HG02798 (cell line): Measurements from ENCODE around the gene PDCD1.
"Not testable (repeated sequence)": the region's sequence is repeated elsewhere in the genome, so short reads cannot be mapped to it uniquely, and the experiment has no call there.

Source experiments
- ATAC-seq: cut with Tn5 transposase; IDR thresholded peaks from one replicate; pipeline ENCODE4 v1.9.1; 2021; ENCODE audit warnings: mild to moderate bottlenecking; ENCODE audit not compliant: unreplicated experiment, poor library complexity

The PDCD1 gene

DNA sequence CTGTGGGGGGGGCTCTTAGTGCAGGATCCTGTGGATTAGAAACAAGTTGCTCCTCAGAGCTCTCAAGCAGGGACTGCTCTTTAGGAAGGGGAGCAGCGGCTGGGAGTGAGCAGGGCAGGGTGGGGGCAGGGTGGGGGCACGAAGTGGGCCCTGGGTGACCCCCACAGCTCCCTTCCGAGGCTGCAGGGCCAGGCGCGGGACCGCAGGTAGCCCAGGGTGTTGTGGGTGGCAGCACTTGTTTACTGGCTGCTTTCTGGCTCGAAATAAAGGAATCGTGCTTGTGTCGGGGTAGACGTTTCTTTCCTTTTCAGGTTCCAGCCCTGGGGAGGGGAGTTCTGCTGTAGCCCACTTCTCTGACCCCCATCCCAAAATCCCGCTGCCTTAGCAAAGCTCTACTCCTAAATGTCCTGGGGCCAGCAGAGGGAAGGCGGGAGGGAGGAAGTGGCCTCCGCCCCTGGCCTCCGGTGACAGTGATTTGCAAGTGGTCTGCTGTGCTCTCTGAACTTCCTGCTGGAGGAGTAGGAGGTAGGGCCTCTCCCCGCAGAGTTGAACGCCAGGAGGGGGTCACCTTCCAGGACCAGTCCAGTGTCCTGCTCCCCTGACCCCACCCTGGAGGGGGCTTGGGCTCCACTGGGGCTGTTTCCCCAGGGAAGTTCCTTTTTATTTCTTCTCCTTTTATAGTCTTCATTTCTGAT lies 41.4 kb downstream of the PDCD1 start:
- ATAC-seq, result no peak

DNA sequence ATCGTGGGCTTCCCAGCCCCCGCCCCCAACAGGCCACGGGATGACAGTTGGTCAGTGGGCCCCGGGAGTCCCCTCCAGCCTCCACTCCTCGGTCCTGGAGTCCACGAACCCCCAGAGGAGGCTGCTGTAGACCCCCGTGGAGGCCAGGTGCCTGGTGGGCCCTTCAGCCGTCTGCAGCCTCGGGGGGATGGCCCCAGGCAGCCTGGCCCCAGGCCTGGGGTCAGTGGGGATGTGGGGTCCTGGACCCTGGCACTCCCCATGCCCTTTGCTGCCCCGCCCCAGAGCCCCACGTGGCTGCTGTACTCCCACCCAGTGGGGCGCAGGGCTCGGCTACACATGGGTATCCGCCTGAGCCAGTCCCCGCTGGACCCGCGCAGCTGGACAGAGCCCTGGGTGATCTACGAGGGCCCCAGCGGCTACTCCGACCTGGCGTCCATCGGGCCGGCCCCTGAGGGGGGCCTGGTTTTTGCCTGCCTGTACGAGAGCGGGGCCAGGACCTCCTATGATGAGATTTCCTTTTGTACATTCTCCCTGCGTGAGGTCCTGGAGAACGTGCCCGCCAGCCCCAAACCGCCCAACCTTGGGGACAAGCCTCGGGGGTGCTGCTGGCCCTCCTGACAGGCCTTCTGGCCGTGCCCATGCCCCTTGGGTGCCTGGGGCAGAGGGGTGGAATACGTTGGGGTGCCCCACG lies 42.1 kb downstream of the PDCD1 start:
- ATAC-seq, result no peak

DNA sequence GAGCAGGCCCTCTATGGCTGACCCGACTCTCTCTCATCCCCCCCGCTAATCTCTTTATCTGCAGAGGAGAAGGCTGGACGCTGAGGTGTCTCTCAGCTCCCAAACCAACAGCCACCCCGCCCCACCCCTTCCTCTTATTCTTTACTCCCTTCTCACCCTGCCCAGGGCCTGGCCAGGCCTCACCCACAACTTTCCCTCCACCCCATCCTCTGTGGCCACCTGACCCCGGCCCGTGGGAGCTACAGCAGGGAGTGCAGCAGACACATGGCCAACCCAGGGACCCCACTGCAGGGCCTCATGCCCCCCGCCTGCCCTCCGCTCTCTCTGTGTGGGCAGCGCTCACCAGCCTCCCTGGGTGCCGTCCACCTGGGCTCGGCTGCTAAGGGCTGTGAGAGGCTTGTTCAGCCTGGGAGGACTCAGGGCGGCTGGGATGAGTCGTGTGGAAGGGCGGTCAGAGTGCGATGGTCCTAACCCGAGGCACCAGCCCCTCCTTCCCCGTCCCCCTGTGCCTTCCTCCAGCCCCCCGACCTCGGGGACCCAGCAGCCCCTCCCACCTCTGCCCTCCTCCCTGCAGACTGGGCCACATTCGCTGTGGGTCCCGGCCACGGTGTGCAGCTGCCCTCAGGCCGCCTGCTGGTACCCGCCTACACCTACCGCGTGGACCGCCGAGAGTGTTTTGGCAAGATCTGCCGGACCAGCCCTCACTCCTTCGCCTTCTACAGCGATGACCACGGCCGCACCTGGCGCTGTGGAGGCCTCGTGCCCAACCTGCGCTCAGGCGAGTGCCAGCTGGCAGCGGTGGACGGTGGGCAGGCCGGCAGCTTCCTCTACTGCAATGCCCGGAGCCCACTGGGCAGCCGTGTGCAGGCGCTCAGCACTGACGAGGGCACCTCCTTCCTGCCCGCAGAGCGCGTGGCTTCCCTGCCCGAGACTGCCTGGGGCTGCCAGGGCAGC lies 42.9 kb downstream of the PDCD1 start:
- no peak for ATAC-seq

DNA sequence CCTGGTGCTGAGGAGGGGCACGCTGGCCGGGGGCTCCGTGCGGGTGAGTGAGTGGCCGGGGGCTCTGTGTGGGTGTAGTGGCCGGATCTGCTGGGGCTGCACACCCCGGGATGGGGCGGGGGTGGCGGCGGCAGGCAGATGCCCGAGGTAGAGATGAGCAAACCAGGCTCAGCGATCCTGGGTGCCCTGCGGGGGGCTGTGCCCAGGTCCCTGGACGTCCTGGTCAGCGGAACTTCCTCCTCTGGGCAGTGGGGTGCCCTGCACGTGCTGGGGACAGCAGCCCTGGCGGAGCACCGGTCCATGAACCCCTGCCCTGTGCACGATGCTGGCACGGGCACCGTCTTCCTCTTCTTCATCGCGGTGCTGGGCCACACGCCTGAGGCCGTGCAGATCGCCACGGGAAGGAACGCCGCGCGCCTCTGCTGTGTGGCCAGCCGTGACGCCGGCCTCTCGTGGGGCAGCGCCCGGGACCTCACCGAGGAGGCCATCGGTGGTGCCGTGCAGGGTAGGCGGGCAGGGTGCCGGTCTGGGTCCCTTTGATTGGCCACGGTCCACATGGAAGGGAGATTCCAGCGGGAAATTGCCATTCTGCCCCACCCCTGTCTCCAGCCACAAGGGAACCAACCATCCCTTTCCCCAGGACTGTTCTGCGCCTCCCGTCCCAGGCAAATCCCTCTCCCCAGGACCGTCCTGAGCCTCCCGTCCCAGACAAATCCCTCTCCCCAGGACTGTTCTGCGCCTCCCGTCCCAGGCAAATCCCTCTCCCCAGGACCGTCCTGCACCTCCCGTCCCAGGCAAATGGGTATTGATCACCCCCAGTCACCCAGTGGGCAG lies 43.8 kb downstream of the PDCD1 start:
- ATAC-seq, result no peak

DNA sequence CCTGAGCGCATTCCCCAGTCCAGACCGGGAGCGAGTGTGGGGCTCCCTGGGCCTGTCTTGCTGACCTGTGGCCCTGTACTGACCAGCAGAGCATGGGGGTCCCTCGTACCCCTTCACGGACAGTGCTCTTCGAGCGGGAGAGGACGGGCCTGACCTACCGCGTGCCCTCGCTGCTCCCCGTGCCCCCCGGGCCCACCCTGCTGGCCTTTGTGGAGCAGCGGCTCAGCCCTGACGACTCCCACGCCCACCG lies 44.4 kb downstream of the PDCD1 start:
- no peak for ATAC-seq

DNA sequence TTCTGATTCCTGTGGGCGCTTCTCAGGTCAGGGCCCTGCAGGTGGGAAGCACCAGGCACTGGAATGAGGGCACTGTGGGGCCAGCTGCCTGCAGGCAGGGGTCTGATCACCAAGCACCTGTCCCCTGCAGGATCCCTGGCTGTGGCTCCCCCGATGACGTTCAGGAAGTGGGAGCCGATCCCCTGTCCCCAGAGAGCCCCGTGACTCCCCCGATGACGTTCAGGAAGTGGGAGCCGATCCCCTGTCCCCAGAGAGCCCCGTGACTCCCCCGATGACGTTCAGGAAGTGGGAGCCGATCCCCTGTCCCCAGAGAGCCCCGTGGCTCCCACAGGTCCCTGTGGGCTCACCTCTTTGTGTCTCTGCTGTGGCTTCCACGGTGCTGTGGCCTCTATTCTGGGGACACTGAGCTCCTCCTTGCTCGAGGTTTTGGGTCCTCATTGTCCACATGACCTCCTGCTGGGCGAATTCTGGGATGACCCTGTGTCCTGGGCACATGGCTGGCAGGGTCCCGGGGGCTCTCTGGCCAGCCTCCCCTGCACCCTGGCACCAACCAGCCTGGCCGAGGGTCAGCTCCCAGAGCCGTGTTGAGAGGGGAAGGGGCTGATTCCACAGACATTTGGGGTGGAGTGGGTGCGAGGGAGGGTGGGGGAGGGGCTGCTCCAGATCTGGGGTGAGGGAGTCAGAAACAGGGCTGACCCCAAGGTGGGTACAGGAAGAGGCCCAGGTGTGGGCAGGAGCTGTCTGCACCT lies 44.9 kb downstream of the PDCD1 start:
- no peak for ATAC-seq

DNA sequence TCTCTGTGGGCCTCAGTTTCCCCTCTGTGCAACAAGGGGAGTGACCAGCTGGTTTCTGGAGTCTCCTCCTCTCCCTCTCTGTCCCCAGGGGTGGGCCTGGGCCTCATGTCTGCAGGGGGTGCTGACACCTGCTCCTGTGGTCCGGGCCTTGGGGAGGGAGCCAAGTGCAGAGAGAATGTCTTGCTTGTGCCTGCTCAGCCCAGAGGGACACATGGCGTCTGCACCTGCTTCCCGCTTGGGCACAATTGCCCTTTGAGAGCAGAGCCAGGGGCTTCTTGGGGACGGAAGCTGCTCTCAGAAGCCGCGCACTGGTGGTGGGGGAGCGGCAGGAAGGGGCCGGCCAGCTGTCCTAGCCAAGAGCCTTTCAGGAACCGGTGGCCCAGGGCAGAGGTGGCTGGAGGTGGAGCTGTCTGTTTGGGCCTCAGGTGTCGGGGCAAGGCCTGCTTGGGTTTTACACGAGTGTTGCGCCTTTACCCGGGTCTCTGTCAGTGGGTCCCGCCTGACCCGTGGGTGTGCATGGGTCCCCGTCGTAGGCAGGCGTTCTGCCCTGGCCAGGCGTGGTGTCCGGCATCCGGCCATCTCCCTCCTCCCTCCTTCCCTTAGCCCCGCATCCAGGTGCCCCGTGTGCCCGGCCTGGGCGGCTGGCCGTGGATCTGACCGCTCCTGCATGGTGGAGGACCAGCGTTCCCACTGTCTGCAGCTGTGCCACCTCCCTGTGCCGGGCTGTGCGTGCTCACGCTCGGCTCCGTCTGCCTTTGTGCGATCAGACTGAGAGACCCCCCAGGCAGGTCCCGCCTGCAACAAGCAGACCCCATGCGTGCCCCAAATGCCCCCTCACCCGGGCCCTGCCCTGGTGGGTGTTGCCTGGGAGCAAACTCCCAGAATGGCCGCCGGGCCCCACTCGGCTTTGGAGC lies 45.7 kb downstream of the PDCD1 start:
- no peak for ATAC-seq

DNA sequence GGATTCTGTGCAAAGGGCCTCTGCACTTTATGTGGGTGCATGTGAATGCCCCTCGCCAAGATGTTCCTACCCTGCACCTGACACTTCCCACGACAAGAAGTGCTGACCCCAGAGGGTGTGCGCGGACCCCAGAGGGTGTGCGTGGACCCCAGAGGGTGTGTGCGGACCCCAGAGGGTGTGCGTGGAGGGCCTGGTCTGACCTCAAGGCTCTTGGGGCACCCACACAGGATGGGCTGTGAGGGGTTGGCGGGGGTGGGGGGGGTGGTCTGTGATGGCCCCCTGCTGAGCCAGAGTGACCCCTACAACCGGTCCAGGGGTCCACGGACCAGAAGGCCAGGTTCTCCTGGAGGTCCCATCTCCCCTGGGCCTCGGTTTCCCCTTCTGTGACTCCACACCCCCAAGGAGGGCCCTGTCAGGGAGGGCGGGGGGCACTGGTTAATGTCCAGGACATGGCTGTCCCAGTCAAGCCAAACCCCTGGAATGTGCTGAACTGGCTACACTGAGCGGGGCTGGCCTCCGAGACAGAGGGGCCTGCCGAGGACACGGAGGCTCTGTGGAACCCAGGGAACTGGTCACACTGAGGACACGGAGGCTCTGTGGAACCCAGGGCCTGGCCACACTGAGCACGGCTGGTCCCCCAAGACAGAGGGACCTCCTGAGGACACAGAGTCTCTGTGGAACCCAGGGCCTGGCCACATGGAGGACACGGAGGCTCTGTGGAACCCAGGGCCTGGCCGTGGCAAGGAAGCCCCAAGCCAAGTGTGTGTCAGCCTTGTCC lies 46.6 kb downstream of the PDCD1 start:
- no peak for ATAC-seq

DNA sequence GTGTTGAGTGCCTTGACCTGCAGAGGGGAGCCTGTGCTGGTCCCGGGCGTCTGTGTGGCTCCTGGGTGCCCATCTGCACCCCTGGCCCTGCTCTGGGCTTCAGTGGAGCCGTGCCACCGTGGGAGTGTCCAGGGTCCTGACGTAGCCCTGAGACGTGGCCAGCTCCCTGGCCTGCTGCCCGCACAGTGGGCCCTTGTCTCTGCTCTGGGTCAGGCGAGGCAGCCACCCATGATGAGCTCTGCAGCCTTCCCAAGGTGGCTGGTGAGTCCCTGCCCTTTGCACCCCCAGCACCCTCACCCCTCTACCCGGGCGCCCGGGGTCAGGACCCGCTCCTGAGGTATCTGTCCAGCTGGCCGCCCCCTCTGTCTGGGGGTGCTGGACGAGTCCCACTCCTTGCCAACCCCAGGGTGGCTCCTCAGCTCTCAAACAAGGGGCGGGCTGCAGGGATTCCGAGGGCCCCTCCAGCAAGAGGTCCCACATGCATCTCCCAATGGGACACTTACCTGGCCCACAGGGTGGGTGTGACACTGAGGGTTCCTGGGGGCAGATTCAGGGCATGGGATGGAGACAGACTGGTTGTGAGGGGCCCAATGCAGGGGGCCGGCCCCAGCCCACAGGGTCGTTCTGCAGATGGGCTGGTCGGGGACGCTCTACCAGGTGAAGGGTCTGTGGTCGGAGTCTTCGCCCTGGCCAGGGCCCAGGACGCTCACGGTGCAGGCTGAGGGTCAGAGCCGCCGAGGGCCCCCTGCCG lies 47.3 kb downstream of the PDCD1 start:
- no peak for ATAC-seq

DNA sequence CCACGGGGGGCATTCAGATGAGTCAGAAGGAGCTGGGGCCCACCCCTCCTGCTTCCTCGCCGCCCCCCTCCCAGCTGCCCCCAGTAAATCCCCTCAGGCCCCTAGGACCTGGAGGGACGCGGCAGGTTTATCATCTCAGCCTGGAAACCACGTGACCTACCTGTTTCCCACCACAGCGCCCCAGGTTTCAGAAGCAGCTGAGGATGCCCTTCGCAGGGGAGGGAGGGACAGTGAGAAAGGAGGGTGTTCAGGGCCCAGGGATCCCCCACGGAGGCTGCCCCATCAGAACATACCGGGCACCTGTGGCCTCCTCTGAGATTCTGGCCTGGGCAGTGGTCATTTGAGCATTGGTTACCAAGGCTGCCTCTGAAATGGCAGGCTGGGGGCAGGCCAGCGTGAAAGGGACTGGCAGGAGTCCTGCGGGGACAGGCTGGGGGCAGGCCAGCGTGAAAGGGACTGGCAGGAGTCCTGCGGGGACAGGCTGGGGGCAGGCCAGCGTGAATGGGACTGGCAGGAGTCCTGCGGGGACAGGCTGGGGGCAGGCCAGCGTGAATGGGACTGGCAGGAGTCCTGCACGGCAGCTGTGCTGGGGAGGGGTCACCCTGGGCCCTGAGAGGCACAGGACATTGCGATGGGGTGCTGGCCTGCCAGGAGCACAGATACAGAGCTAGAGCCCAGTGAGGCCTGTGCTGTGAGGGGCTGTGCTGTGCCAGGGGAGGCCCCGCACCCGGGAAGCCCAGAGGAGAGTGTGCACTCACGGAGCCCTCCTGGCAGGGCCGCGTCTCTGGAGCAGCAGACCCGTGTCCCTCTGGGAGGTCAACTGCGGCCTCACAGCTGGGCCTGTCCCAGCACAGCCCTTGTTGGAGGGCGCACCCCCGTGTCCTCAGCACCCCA lies 48.1 kb downstream of the PDCD1 start:
- ATAC-seq, result no peak

DNA sequence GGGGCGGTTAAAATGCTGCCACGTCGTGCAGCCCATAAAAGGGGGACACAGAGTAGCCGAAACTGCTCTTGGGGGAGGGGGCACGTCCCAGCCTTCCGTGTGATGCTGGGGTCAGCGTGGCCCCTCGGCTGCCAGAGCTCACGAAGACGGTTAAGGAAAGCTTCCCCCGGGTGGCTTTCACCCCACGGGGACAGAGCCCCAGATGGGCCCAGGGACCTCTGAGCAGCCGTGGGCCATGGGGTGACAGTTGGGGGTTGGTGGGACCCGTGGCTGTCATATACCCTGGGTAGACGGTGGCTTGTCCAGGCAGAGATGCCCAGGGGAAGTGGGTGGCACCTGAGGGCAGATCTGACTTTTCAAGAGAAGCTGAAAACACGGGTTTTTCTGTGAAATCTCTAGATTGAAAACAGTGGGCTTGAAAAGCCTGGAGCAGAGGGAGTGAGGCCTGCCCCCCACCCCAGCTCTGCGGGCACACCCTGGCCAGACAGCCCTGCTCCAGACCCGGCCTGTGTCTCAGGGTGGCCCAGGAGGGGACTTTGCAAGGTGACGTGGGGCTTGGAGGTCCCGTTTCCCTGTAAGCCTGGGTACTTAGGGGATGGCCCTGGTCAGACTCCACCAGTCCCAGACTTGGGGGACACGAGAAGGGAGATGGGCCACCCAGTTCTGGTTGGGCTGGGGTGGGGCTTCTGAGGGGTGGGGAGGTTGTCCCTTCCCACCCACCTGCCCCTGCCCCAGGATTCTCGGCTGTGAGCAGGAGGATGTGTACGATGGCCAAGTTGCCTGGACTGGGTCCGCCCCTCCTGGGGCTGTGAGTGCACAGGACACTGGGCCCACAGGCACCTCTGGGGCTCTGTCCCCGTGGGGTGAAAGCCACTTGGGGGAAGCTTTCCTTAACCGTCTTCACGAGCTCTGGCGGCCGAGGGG lies 49.0 kb downstream of the PDCD1 start:
- no peak for ATAC-seq

DNA sequence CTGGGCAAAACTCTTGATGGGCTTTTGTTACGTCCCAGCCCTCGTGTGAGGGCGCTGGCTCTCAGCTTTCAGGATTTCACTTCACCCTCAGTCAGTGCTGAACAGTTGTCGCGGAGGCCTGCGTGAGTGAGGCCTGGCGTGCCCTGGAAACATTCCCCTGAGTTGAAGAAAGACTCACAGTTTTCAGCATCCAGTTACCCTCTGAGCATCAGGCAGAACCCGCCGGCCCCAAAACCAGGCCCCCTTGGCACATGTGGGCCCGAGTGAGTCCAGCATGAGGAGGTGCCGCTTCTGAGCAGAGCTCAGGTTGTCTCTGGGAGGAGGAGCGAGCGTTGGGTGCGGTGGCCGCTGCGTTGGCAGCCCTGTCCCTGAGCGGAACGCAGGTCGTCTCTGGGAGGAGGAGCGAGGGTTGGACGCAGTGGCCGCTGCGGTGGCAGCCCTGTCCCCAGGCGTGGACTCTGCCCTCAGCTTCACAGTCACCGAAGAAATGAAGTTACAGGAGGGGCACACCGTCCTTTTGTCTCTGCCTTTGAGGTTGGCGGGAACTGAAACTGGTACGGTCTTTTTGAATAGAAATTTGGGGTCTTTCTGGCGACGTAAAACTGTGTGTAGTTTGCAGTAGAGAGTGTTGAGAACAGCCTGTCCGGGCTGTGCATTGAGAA lies 49.8 kb downstream of the PDCD1 start, which contains the start of gene NEU4:
Gene NEU4 (plus strand): TSS at position 473 of the 662 bp plus-strand sequence. CDS start 5,292 bp downstream, outside the sequence.
- ATAC-seq, result no peak

DNA sequence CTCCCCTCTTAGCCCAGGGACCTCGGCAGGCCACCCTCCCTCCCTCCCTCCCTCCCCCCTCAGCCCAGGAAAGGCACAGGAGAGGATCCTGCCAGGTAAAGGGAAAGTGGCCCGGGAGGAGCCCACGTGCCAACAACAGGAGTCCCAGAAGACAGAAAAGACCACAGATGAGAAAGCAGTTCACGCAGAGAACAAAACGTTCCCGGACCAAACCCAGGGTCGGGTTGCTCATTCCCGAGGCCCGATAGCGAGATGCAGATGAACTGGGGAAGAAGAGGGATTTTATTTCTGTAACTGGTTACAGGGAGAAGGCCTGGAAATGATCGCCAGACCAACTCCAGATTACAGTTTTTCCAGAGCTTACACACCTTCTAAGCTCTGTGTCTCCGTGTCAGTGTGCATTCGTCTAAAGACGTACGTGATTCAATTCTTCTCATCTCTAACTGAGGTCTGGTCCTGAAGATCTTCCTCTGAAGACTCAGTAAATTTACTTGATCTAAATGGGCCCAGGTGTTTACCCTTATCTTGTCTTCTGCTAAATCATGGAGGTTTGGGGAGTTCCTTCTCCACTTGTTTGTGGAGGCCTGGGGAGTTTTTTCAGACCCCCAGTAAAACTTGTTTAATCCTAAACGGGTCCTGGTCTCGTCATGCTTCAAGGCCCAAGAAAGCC lies 50.5 kb downstream of the PDCD1 start:
- ATAC-seq, result no peak

DNA sequence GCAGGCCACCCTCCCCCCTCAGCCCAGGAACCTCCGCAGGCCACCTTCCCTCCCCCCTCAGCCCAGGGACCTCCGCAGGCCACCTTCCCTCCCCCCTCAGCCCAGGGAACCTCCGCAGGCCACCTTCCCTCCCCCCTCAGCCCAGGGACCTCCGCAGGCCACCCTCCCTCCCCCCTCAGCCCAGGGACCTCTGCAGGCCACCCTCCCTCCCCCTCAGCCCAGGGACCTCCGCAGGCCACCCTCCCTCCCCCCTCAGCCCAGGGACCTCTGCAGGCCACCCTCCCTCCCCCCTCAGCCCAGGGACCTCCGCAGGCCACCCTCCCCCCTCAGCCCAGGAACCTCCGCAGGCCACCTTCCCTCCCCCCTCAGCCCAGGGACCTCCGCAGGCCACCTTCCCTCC lies 52.5 kb downstream of the PDCD1 start:
- ATAC-seq, result not testable (repeated sequence)
